ENCODE measurements around the gene TOM1. TPM values are rescaled to one million over a fixed set of nuclear protein-coding genes. Genes with fewer than 3 reads are reported as not detected.

Gene TOM1
- total and polyA plus RNA-seq, 2 of the 13 experiments (the other 11 are each of a cell fraction or from before 2014, with no cell fraction given) = 30.8 to 87.3 TPM

GRCh38 chr22:35257321-35258190 lies 42.1 kb upstream of the TOM1 start, which contains the start of gene HMGXB4 (continued):
- TF ChIP-seq JUNB (CRISPR knock-in tag; IDR thresholded peaks at IDR 0.05; ENCODE audit: borderline replicate concordance) (no peak), ZUFSP (CRISPR knock-in tag; IDR thresholded peaks at IDR 0.05; ENCODE audit: borderline replicate concordance) (no peak), ZBTB46 (CRISPR knock-in tag; IDR thresholded peaks at IDR 0.05; ENCODE audit: borderline replicate concordance) (no peak; the same call in 1 of the 2 replicates), IKZF4 (CRISPR knock-in tag; IDR thresholded peaks at IDR 0.05; ENCODE audit: borderline replicate concordance, low read depth, not compliant biosample characterization) (no peak), ZNF24 (IDR thresholded peaks at IDR 0.05) (no peak), ZNF558 (CRISPR knock-in tag; IDR thresholded peaks at IDR 0.05; ENCODE audit: borderline replicate concordance) (no peak), TEAD3 (CRISPR knock-in tag; optimal IDR thresholded peaks at IDR 0.05; ENCODE audit: borderline replicate concordance) (no peak), MXI1 (IDR thresholded peaks at IDR 0.05; ENCODE audit: borderline replicate concordance, low read depth, low read length) (peak; percentile 24; the same call in 1 of the 3 replicates), FOXJ3 (CRISPR knock-in tag; IDR thresholded peaks at IDR 0.05; ENCODE audit: borderline replicate concordance) (0 out of 2 replicates have a peak, but pooled peaks have one; percentile 4), ZNF747 (CRISPR knock-in tag; IDR thresholded peaks at IDR 0.05; ENCODE audit: borderline replicate concordance) (no peak; the same call in 1 of the 2 replicates), STAT6 (CRISPR knock-in tag; IDR thresholded peaks at IDR 0.05; ENCODE audit: borderline replicate concordance) (no peak), ESRRA (CRISPR knock-in tag; IDR thresholded peaks at IDR 0.05; ENCODE audit: low read depth) (peak; percentile 38; the same call in 1 of the 2 replicates), ZNF629 (CRISPR knock-in tag; conservative IDR thresholded peaks at IDR 0.05) (no peak), NCOR1 (IDR thresholded peaks at IDR 0.05; ENCODE audit: borderline replicate concordance, low read length) (no peak), ZNF770 (CRISPR knock-in tag; IDR thresholded peaks at IDR 0.05) (peak; percentile 54; the same call in 1 of the 2 replicates), MIXL1 (CRISPR knock-in tag; IDR thresholded peaks at IDR 0.05) (peak; percentile 13), ZGPAT (CRISPR knock-in tag; IDR thresholded peaks at IDR 0.05) (peak; percentile 94), ZNF557 (CRISPR knock-in tag; IDR thresholded peaks at IDR 0.05) (no peak)
